Right ventricle myocardium superior (tissue), 1 donor: Measurements from ENCODE around the gene TMC1. TPM values are rescaled to one million over a fixed set of nuclear protein-coding genes. Genes with fewer than 3 reads are reported as not detected.
A peak's percentile ranks its signal among the peaks of the same experiment; 100 is the strongest.
"Not testable (repeated sequence)": the region's sequence is repeated elsewhere in the genome, so short reads cannot be mapped to it uniquely, and the experiment has no call there.

Experiments
- ATAC-seq: fragments of 200-7000 bp; cut with Tn5 transposase; one replicate; pipeline ENCODE4 v1.9.1; 2020; ENCODE audit warnings: mild to moderate bottlenecking; ENCODE audit not compliant: poor library complexity
- DNase-seq: peaks from one replicate; pipeline ENCODE4 v3.0.0-alpha.2; 2020
- intact Hi-C: fragments of 100-400 bp; cut with DNase I; formaldehyde crosslinking; loops from one replicate; pipeline ENCODE4 v1.11.2; 2022
- total RNA-seq: library from RNA; stranded (reverse); fragmentation: NEBNext Ultra II Directional; extraction: Animal tissue kit (Norgen Biotek cat#: 25700); gene quantifications from one replicate; pipeline ENCODE4 v1.2.1, GENCODE V29; 2021
- donor health status: DM: no; HTN: yes; CAD: no; lungs with severe emphysema.

The TMC1 gene
- total RNA-seq, 1 donor from 2014 or later: not detected

GRCh38 chr9:72786948-72787347 lies 265.5 kb downstream of the TMC1 start:
- DNase-seq: no peak
- no peak for ATAC-seq
- intact Hi-C loops: no loop called here

GRCh38 chr9:72788966-72789735 lies 267.7 kb downstream of the TMC1 start:
- DNase-seq: no peak
- intact Hi-C loops: no loop called here
- no peak for ATAC-seq

GRCh38 chr9:72789885-72790284 lies 268.5 kb downstream of the TMC1 start:
- intact Hi-C loops: no loop called here
- ATAC-seq (no peak), DNase-seq (no peak)

- DNase-seq (no peak), ATAC-seq (no peak)
Observed at GRCh38 chr9:72790989-72791388, 269.6 kb downstream of the TMC1 start.

GRCh38 chr9:72791436-72791835 lies 270.0 kb downstream of the TMC1 start:
- DNase-seq (no peak), ATAC-seq (no peak)
- intact Hi-C loops: no loop called here

More at GRCh38 chr9:72790989-72791388, 269.6 kb downstream of the TMC1 start:
- intact Hi-C loops: no loop called here

- DNase-seq (no peak), ATAC-seq (no peak)
- intact Hi-C loops: no loop called here
Observed at GRCh38 chr9:72794946-72795345, 273.5 kb downstream of the TMC1 start.

- ATAC-seq (no peak), DNase-seq (no peak)
- intact Hi-C loops: no loop called here
Observed at GRCh38 chr9:72800328-72800994, 279.1 kb downstream of the TMC1 start.

GRCh38 chr9:72805238-72805637 lies 283.8 kb downstream of the TMC1 start:
- ATAC-seq: no peak
- intact Hi-C loops: no loop called here
- no peak for DNase-seq

- ATAC-seq, intact Hi-C loops: not testable (repeated sequence)
- peak; percentile 20 for DNase-seq
Observed at GRCh38 chr9:72806313-72806809, 285.0 kb downstream of the TMC1 start.

GRCh38 chr9:72807765-72808445 lies 286.5 kb downstream of the TMC1 start:
- ATAC-seq (no peak), DNase-seq (no peak)
- intact Hi-C loops: no loop called here

- ATAC-seq (no peak), DNase-seq (no peak)
- intact Hi-C loops: no loop called here
Observed at GRCh38 chr9:72808446-72808768, 287.0 kb downstream of the TMC1 start.

- intact Hi-C loops: no loop called here
- ATAC-seq (no peak), DNase-seq (no peak)
Observed at GRCh38 chr9:72809586-72809985, 288.2 kb downstream of the TMC1 start.

GRCh38 chr9:72812559-72813111 lies 291.2 kb downstream of the TMC1 start:
- intact Hi-C loops: no loop called here
- DNase-seq (no peak), ATAC-seq (peak; percentile 62)

- DNase-seq (no peak), ATAC-seq (no peak)
- intact Hi-C loops: no loop called here
Observed at GRCh38 chr9:72813544-72813943, 292.1 kb downstream of the TMC1 start.

GRCh38 chr9:72814083-72814597 lies 292.7 kb downstream of the TMC1 start:
- DNase-seq (no peak), ATAC-seq (peak; percentile 67)
- intact Hi-C loops: no loop called here

GRCh38 chr9:72816666-72817065 lies 295.3 kb downstream of the TMC1 start:
- ATAC-seq: no peak
- intact Hi-C loops: no loop called here
- no peak for DNase-seq

GRCh38 chr9:72817413-72817812 lies 296.0 kb downstream of the TMC1 start:
- intact Hi-C loops: no loop called here
- no peak for DNase-seq
- no peak for ATAC-seq

GRCh38 chr9:72818385-72818784 lies 297.0 kb downstream of the TMC1 start:
- no peak for DNase-seq
- intact Hi-C loops: no loop called here
- no peak for ATAC-seq

- DNase-seq (no peak), ATAC-seq (no peak)
- intact Hi-C loops: loop anchor here (5.0 to 10.0 kb wide), 2 partner anchors 229 to 547 kb away; no protein-coding TSS in a partner anchor
Observed at GRCh38 chr9:72823971-72824370, 302.6 kb downstream of the TMC1 start.
